HG03378 (cell line): ENCODE data around the gene GGT6.

Experiments used
- ATAC-seq: cut with Tn5 transposase; IDR thresholded peaks from one replicate; pipeline ENCODE4 v1.9.1; 2021; ENCODE audit warnings: mild to moderate bottlenecking, moderate library complexity; ENCODE audit not compliant: unreplicated experiment

GGT6 gene

GRCh38 chr17:4509401-4509800 is 51.0 kb downstream of the GGT6 start:
- no peak for ATAC-seq

GRCh38 chr17:4508207-4508606 is 52.2 kb downstream of the GGT6 start:
- no peak for ATAC-seq

GRCh38 chr17:4507361-4508111 is 52.8 kb downstream of the GGT6 start:
- ATAC-seq, result no peak
